CD14-positive monocyte (primary cell): ENCODE results near the gene DOCK1. TPM values are rescaled to one million over a fixed set of nuclear protein-coding genes. Genes with fewer than 3 reads are reported as not detected.

Experiments
- DNase-seq, 3 donors: peaks; one replicate each; pipeline ENCODE4 v3.0.0-alpha.2; 2011 to 2022
- H2AFZ ChIP-seq: 2 replicates; pipeline ENCODE4 v1.6.0; 2012; ENCODE audit warnings: mild to moderate bottlenecking, low read depth, low read length, inconsistent platforms; ENCODE audit not compliant: insufficient read depth, poor library complexity, severe bottlenecking
- H3K27ac ChIP-seq, 2 donors: 1 replicate in 1 of 2; 2 replicates in 1 of 2; pipeline ENCODE4 v1.5.1; 2012 to 2013; ENCODE audit warnings: low read length in 2 of 2, control low read depth in 1 of 2, inconsistent platforms in 1 of 2, low read depth in 1 of 2, mild to moderate bottlenecking in 1 of 2
- H3K27me3 ChIP-seq, 2 donors: one replicate each; pipeline versions ENCODE4 v1.6.0 to v1.6.1; 2011 to 2013; ENCODE audit warnings: low read length in 2 of 2; ENCODE audit not compliant: control insufficient read depth in 2 of 2, insufficient read depth in 2 of 2
- H3K36me3 ChIP-seq, 2 donors: replicated peaks in 1 of 2; 1 replicate in 1 of 2; 2 replicates in 1 of 2; pipeline versions ENCODE4 v1.5.1 to v1.6.1; 2012 to 2013; ENCODE audit warnings: low read length in 2 of 2, control low read depth in 1 of 2, inconsistent platforms in 1 of 2, mild to moderate bottlenecking in 1 of 2; ENCODE audit not compliant: insufficient read depth in 2 of 2, control insufficient read depth in 1 of 2
- H3K4me1 ChIP-seq, 2 donors: 1 replicate in 1 of 2; 2 replicates in 1 of 2; pipeline versions ENCODE4 v1.5.1 to v1.6.1; 2012 to 2013; ENCODE audit warnings: low read length in 2 of 2, control low read depth in 1 of 2, inconsistent platforms in 1 of 2, mild to moderate bottlenecking in 1 of 2, moderate library complexity in 1 of 2; ENCODE audit not compliant: insufficient read depth in 2 of 2, control insufficient read depth in 1 of 2
- H3K4me2 ChIP-seq: replicated peaks from 2 replicates; pipeline ENCODE3; 2012; ENCODE audit warnings: low read length, moderate library complexity, mild to moderate bottlenecking; ENCODE audit not compliant: poor library complexity, severe bottlenecking; ENCODE audit errors: extremely low read depth
- H3K4me3 ChIP-seq, 3 experiments: fragments of 200-600 bp in 1 of 3; sonication (generic) in 1 of 3; replicated peaks in 1 of 3; 1 replicate in 2 of 3; 2 replicates in 1 of 3; pipeline ENCODE4 v1.5.1; 2011 to 2013; ENCODE audit warnings: low read length in 3 of 3, mild to moderate bottlenecking in 3 of 3, control low read depth in 2 of 3, low read depth in 2 of 3, inconsistent platforms in 1 of 3, moderate library complexity in 1 of 3
- H3K79me2 ChIP-seq: 2 replicates; pipeline ENCODE4 v1.6.0; 2012; ENCODE audit warnings: mild to moderate bottlenecking, control low read depth, inconsistent platforms, low read length, moderate library complexity; ENCODE audit not compliant: insufficient read depth
- H3K9ac ChIP-seq: 2 replicates; pipeline ENCODE4 v1.6.0; 2017; ENCODE audit warnings: low read length, mild to moderate bottlenecking; ENCODE audit not compliant: insufficient read depth, poor library complexity, severe bottlenecking
- H3K9me3 ChIP-seq, 2 donors: replicated peaks in 1 of 2; 1 replicate in 1 of 2; 2 replicates in 1 of 2; pipeline versions ENCODE4 v1.5.1 to v1.6.1; 2012 to 2013; ENCODE audit warnings: low read length in 2 of 2, control low read depth in 1 of 2; ENCODE audit not compliant: control insufficient read depth in 1 of 2, insufficient read depth in 1 of 2
- H4K20me1 ChIP-seq: 2 replicates; pipeline ENCODE4 v1.6.0; 2012; ENCODE audit warnings: mild to moderate bottlenecking, low read length, control low read depth, moderate library complexity; ENCODE audit not compliant: insufficient read depth
- H3K27ac Mint-ChIP-seq, 7 donors: one replicate each; pipeline ENCODE4 v1.8.0; 2020; ENCODE audit warnings: mild to moderate bottlenecking in 7 of 7, mixed read lengths in 7 of 7, moderate library complexity in 6 of 7, inconsistent platforms in 2 of 7
- H3K27me3 Mint-ChIP-seq, 3 donors: one replicate each; pipeline ENCODE4 v1.8.0; 2021 to 2022; ENCODE audit warnings: low read depth in 3 of 3, mild to moderate bottlenecking in 3 of 3, mixed read lengths in 3 of 3, moderate library complexity in 3 of 3, inconsistent platforms in 1 of 3
- H3K36me3 Mint-ChIP-seq, 2 donors: one replicate each; pipeline ENCODE4 v1.8.0; 2020; ENCODE audit warnings: mixed read lengths in 2 of 2, inconsistent platforms in 1 of 2, mild to moderate bottlenecking in 1 of 2
- H3K4me1 Mint-ChIP-seq: one replicate; pipeline ENCODE4 v1.8.0; 2020; ENCODE audit warnings: mild to moderate bottlenecking, mixed read lengths
- H3K4me3 Mint-ChIP-seq, 2 donors: one replicate each; pipeline ENCODE4 v1.8.0; 2020; ENCODE audit warnings: mild to moderate bottlenecking in 2 of 2, mixed read lengths in 2 of 2, moderate library complexity in 1 of 2
- H3K9me3 Mint-ChIP-seq, 7 donors: one replicate each; pipeline ENCODE4 v1.8.0; 2020 to 2022; ENCODE audit warnings: mixed read lengths in 7 of 7, mild to moderate bottlenecking in 6 of 7, moderate library complexity in 6 of 7, inconsistent platforms in 2 of 7
- WGBS: methylation state at CpG from one replicate; pipeline ENCODE4 v1.1.5; 2013; ENCODE audit warnings: missing lambda C conversion rate; ENCODE audit not compliant: insufficient coverage; 5-methylcytosine and 5-hydroxymethylcytosine counted together
- intact Hi-C, 2 donors: fragments of 100-400 bp; cut with micrococcal nuclease; formaldehyde crosslinking; loops; one replicate each; pipeline versions ENCODE4 v1.15.0 to v1.15.1; 2023
- polyA plus RNA-seq, 3 donors: library from polyadenylated mRNA; depleted of rRNA in 1 of 3; unstranded in 2 of 3; stranded (reverse) in 1 of 3; fragments of 300-500 nt in 2 of 3; fragments of >200 nt in 1 of 3; fragmentation: Illumina TruSeq in 2 of 3; gene quantifications; 1 replicate in 2 of 3; 2 replicates in 1 of 3; pipeline ENCODE4 v1.2.3, GENCODE V29; 2012 to 2021
- TF ChIP-seq, protein P1 (sequence below): fragments of 200-600 bp; IDR thresholded peaks from one replicate; pipeline ENCODE4 v1.8.0; 2022; ENCODE audit warnings: antibody characterized with exemption, mild to moderate bottlenecking

Gene DOCK1
- polyA plus RNA-seq, 3 donors: 0.31 to 0.35 TPM; not detected in 1

DNA sequence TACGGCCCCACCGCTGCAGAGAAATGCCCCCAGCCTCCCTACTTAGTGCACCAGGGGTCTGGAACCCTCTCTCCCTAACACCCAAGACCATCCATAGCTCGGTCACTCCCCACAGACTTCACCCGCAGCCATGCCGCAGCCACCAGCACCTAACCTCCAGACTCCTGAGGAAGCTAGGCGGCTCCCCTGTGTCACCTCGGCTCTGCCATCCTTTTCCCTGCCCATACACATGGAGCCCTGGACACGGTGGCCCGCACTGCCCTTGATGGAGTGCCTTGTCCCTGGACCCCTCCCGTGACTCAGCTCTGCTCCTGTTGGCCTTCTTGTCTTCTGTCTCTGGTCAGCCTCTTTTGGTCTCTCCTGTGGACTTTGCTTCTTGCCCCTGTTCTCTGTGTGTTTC lies 183.7 kb downstream of the DOCK1 start:
- no peak overlapping the region for H3K27ac Mint-ChIP-seq
- intact Hi-C loops: no loop called here
- no peaks in the 10 kb centered on the region for H3K4me1 ChIP-seq

DNA sequence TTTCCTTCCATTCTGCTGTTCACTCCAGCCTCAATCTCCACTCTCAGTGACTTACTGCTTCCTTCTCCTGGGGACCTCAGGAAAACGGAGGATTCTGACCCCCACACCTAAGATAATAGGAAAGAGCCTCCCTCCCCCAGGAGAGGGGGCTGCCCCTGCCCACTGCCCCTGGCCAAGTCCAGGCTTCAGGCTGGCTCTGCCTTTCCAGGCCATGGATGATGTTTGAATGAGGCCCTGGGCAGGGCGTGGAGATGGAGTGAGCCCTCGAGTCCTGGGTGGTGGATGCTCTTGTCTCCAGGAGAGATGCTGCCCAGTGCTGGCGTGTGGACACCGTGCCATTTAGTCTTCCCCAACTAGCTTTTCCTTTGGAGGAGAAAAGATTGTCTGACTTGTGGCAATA lies 184.2 kb downstream of the DOCK1 start:
- no peaks in the 10 kb centered on the region for H3K9me3 Mint-ChIP-seq

More for the DNA sequence above, 183.7 kb downstream of the DOCK1 start:
- Histone ChIP-seq H4K20me1 (no peaks in the 10 kb centered on the region), H2AFZ (no peak overlapping the region), H3K9me3 (no peaks in the 10 kb centered on the region), H3K4me3 (no peak overlapping the region), H3K4me2 (no peak overlapping the region), H3K9ac (no peak overlapping the region), H3K27me3 (no peaks in the 10 kb centered on the region), H3K36me3 (no peaks in the 10 kb centered on the region), H3K79me2 (no peaks in the 10 kb centered on the region), H3K27ac (no peak overlapping the region)
- TF ChIP-seq, protein P1, sequence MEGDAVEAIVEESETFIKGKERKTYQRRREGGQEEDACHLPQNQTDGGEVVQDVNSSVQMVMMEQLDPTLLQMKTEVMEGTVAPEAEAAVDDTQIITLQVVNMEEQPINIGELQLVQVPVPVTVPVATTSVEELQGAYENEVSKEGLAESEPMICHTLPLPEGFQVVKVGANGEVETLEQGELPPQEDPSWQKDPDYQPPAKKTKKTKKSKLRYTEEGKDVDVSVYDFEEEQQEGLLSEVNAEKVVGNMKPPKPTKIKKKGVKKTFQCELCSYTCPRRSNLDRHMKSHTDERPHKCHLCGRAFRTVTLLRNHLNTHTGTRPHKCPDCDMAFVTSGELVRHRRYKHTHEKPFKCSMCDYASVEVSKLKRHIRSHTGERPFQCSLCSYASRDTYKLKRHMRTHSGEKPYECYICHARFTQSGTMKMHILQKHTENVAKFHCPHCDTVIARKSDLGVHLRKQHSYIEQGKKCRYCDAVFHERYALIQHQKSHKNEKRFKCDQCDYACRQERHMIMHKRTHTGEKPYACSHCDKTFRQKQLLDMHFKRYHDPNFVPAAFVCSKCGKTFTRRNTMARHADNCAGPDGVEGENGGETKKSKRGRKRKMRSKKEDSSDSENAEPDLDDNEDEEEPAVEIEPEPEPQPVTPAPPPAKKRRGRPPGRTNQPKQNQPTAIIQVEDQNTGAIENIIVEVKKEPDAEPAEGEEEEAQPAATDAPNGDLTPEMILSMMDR: no peak
- Mint-ChIP-seq H3K4me3 (no peak overlapping the region), H3K27me3 (no peaks in the 10 kb centered on the region), H3K9me3 (no peaks in the 10 kb centered on the region), H3K36me3 (no peaks in the 10 kb centered on the region), H3K4me1 (no peaks in the 10 kb centered on the region)
- 88% methylated on average over 10 of the region's 10 CpGs for WGBS
- DNase-seq: no peak

More for the DNA sequence above, 184.2 kb downstream of the DOCK1 start:
- no peak overlapping the region for H3K4me3 Mint-ChIP-seq
- H3K4me1 Mint-ChIP-seq: no peaks in the 10 kb centered on the region
- Histone ChIP-seq H3K9ac (no peak overlapping the region), H3K27me3 (no peaks in the 10 kb centered on the region), H3K36me3 (no peaks in the 10 kb centered on the region), H3K27ac (no peak overlapping the region), H4K20me1 (no peaks in the 10 kb centered on the region), H2AFZ (no peak overlapping the region), H3K4me1 (no peaks in the 10 kb centered on the region), H3K9me3 (no peaks in the 10 kb centered on the region), H3K4me3 (no peak overlapping the region), H3K4me2 (no peak overlapping the region), H3K79me2 (no peaks in the 10 kb centered on the region)
- DNase-seq: no peak
- intact Hi-C loops: no loop called here
- H3K36me3 Mint-ChIP-seq: no peaks in the 10 kb centered on the region
- WGBS: 100% methylated on average over 2 of the region's 5 CpGs
- TF ChIP-seq, protein P1: no peak
- no peaks in the 10 kb centered on the region for H3K27me3 Mint-ChIP-seq
- no peak overlapping the region for H3K27ac Mint-ChIP-seq
